ENCODE results near the gene CDH15. TPM values are rescaled to one million over a fixed set of nuclear protein-coding genes. Genes with fewer than 3 reads are reported as not detected.

Gene CDH15
- total RNA-seq, 1 donor: under 0.01 TPM

GRCh38 chr16:89167425-89167941, 4.1 kb upstream of the CDH15 start:
- TF ChIP-seq CTCF (IDR thresholded peaks at IDR 0.05; ENCODE audit: insufficient read depth, low read depth, low read length): peak; percentile 82
- no peak overlapping the region for H3K4me3 ChIP-seq (ENCODE audit: low read depth, low read length)
- peak; percentile 71 for DNase-seq (ENCODE audit: low read depth)

GRCh38 chr16:89168381-89169189, 3.0 kb upstream of the CDH15 start:
- TF ChIP-seq CTCF (IDR thresholded peaks at IDR 0.05; ENCODE audit: insufficient read depth, low read depth, low read length): no peak
- no peak overlapping the region for H3K4me3 ChIP-seq (ENCODE audit: low read depth, low read length)
- no peak for DNase-seq (ENCODE audit: low read depth)

GRCh38 chr16:89169778-89170177, 1.8 kb upstream of the CDH15 start:
- no peak overlapping the region for H3K4me3 ChIP-seq (ENCODE audit: low read depth, low read length)
- no peak for DNase-seq (ENCODE audit: low read depth)
- no peak for TF ChIP-seq CTCF (IDR thresholded peaks at IDR 0.05; ENCODE audit: insufficient read depth, low read depth, low read length)

GRCh38 chr16:89170346-89171215, 967 bp upstream of the CDH15 start:
- no peak for DNase-seq (ENCODE audit: low read depth)
- TF ChIP-seq CTCF (IDR thresholded peaks at IDR 0.05; ENCODE audit: insufficient read depth, low read depth, low read length): no peak
- H3K4me3 ChIP-seq (ENCODE audit: low read depth, low read length): peak overlapping the region; percentile 42

GRCh38 chr16:89172171-89172527, 601 bp downstream of the CDH15 start:
- TF ChIP-seq CTCF (IDR thresholded peaks at IDR 0.05; ENCODE audit: insufficient read depth, low read depth, low read length): no peak
- no peak for DNase-seq (ENCODE audit: low read depth)
- H3K4me3 ChIP-seq (ENCODE audit: low read depth, low read length): no peak overlapping the region

- no peak for DNase-seq (ENCODE audit: low read depth)
- no peak for TF ChIP-seq CTCF (IDR thresholded peaks at IDR 0.05; ENCODE audit: insufficient read depth, low read depth, low read length)
- H3K4me3 ChIP-seq (ENCODE audit: low read depth, low read length): no peak overlapping the region
Measured at GRCh38 chr16:89172528-89173173, 1.1 kb downstream of the CDH15 start.
